Right lobe of liver (tissue), 4 donors: ENCODE results near the gene HSD3B2.

Experiments
- CTCF ChIP-seq, 4 donors: fragments of 200-600 bp in 3 of 4; fragments of 450-650 bp in 1 of 4; IDR thresholded peaks; one replicate each; pipeline versions ENCODE4 v1.5.1 to v1.8.0; 2016 to 2022; ENCODE audit warnings: antibody characterized with exemption in 4 of 4, mild to moderate bottlenecking in 2 of 4
- POLR2A ChIP-seq: fragments of 450-650 bp; IDR thresholded peaks from one replicate; pipeline ENCODE4 v1.6.1; 2017; ENCODE audit warnings: antibody characterized with exemption, mild to moderate bottlenecking
- donor health status: DM: no; HTN: no; CAD: no.
- donor health status: DM: no; HTN: no; CAD: no.
- donor health status: DM: no; HTN: yes; CAD: no.

- TF ChIP-seq CTCF (IDR thresholded peaks at IDR 0.05) (peak; percentile 38 to 50 (median 46)), POLR2A (no peak)
Observed at GRCh38 chr1:119372503-119373086, 42.4 kb upstream of the HSD3B2 start.
